Measurements from ENCODE around the gene LIG3. TPM values are rescaled to one million over a fixed set of nuclear protein-coding genes. Genes with fewer than 3 reads are reported as not detected.

Gene LIG3
- total and polyA plus RNA-seq, 9 donors = 10.9 to 63.2 (median 44.2) TPM

DNA sequence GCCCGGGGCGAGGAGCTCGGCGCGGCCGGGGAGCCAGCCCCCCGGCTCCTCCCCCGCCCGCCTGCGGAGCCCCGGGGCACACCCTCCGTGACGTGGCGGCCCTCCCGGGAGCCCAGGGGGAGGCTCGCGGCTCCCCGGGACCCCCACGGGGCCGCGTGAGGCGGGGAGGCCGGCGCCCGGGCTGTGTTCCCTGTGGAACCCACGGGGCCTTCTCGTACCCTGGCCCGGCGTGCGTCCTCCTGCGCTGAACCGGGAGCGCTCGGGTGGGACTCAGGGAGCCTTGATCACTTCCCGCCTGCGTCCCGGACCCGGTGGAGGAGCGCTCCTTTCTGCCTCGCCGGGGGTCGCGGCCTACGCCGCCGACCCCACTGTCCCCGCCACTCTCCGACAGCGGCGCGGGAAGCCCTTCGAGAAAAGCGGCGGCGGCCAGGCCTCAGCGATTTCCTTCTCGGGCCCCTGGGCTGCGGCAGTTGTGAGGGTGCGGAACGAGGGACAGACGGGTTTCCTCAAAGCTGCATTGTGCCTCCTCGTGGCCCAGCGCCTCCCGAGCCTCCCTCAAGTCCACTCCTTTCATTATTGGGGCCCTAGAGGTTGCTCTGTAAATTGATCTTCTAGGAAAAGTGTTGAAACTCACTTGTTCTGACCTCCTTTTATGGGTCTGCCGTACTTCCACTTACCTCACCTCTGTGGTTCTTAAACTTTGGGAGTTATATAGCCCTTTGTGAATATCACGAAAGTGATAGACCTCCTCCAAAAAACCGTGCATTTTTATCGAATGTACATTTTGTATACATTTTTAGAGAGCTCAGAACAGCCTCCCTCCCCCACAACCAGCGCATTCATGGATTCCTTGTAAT, 597 bp downstream of the LIG3 start:
- H3K4me3 ChIP-seq = peak overlapping the region; percentile 84
- DNase-seq = peak in 4 of 5 donors; percentile 51 to 86 (median 79)
- intact Hi-C loops (cut with DNase I) = loop anchor here in 1 of 4 donors (10.0 kb wide), 1 partner anchor 104 kb away; no protein-coding TSS in a partner anchor
- no peaks in the 10 kb centered on the region for H3K9me3 ChIP-seq
- no peaks in the 10 kb centered on the region for H3K36me3 ChIP-seq
- TF ChIP-seq, protein P1, sequence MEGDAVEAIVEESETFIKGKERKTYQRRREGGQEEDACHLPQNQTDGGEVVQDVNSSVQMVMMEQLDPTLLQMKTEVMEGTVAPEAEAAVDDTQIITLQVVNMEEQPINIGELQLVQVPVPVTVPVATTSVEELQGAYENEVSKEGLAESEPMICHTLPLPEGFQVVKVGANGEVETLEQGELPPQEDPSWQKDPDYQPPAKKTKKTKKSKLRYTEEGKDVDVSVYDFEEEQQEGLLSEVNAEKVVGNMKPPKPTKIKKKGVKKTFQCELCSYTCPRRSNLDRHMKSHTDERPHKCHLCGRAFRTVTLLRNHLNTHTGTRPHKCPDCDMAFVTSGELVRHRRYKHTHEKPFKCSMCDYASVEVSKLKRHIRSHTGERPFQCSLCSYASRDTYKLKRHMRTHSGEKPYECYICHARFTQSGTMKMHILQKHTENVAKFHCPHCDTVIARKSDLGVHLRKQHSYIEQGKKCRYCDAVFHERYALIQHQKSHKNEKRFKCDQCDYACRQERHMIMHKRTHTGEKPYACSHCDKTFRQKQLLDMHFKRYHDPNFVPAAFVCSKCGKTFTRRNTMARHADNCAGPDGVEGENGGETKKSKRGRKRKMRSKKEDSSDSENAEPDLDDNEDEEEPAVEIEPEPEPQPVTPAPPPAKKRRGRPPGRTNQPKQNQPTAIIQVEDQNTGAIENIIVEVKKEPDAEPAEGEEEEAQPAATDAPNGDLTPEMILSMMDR (IDR thresholded peaks at IDR 0.05) = peak; percentile 13 to 42 (median 18)
- TF ChIP-seq EP300 (IDR thresholded peaks at IDR 0.05) (no peak), POLR2A (IDR thresholded peaks at IDR 0.05) (no peak)
- H3K4me1 ChIP-seq (ENCODE audit: insufficient read depth) = peaks cover 8% of the 10 kb centered on the region
- WGBS, 3 donors = 0 to 1% (median 0%) methylated on average over 20 to 68 of the region's 69 CpGs
- H3K27me3 ChIP-seq = no peaks in the 10 kb centered on the region
- peak overlapping the region; percentile 99 to 100 for H3K27ac ChIP-seq

DNA sequence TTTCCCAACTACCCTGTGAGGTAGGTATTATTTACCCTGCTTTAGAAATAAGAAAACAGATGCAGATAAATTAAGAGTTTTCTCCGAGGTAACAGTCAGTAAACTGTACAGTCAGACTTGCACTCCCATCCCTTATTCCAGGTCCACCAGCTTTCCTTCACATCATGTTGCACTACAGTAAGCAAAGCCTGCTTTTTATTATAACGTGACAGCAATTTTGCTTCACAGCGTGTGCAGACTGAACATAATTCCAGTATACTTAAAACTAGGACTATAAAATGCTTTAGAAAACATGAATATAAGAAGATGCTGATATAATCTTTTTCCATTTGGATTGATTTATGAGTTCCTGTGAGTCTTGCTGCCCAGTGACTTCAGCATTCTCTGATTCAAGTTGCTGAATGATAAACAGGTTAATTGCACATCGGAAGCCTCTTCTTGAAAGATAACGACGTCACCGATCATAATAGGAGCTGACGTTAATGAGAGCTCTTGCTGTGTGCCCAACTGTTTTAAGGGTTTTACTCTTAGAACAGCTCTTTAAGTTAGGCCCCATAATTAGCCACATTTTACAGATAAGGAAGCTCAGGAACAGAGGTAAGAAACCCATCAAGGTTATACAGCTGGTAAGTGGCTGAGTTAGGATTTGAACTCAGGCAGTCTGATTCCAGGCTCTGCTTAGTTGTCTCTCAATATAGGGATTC, 1.4 kb downstream of the LIG3 start:
- peak overlapping the region; percentile 84 for H3K4me3 ChIP-seq
- H3K4me1 ChIP-seq (ENCODE audit: insufficient read depth) = peaks cover 8% of the 10 kb centered on the region
- TF ChIP-seq, protein P1 (IDR thresholded peaks at IDR 0.05) = no peak
- no peak for TF ChIP-seq EP300 (IDR thresholded peaks at IDR 0.05)
- TF ChIP-seq POLR2A (IDR thresholded peaks at IDR 0.05) = no peak
- peak overlapping the region in 1 of 2 donors; percentile 100 for H3K27ac ChIP-seq
- intact Hi-C loops (cut with DNase I) = loop anchor here in 1 of 4 donors (10.0 kb wide), 1 partner anchor 103 kb away; no protein-coding TSS in a partner anchor
- DNase-seq = no peak
- no peaks in the 10 kb centered on the region for H3K36me3 ChIP-seq
- H3K27me3 ChIP-seq = no peaks in the 10 kb centered on the region
- H3K9me3 ChIP-seq = no peaks in the 10 kb centered on the region
- 8 to 10% (median 9%) methylated on average over 8 of the region's 8 CpGs for WGBS, 3 donors

DNA sequence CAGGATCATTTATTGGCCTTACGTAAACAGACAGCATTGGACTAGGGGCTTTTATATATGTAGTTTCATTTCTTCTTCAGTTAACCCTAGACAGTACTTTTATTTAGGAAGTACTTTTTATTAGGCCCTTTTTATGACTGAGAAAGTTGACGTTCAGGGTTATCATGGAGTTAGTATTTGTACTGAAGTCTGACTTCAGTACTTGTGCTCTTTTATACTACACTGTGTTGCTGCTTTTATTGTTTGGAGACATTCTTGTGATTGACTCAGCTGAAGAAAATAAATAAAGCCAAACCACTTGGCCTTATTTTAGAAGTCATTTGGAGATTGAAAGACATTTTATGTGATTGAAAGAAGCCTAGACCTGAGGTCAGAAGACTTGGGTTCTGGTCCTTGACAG, 6.9 kb downstream of the LIG3 start:
- TF ChIP-seq EP300 (IDR thresholded peaks at IDR 0.05) (no peak), POLR2A (IDR thresholded peaks at IDR 0.05) (no peak)
- TF ChIP-seq, protein P1 (IDR thresholded peaks at IDR 0.05) = no peak
- no peak for DNase-seq
- H3K9me3 ChIP-seq = no peaks in the 10 kb centered on the region
- intact Hi-C loops (cut with DNase I) = loop anchor here in 1 of 4 donors (10.0 kb wide), 1 partner anchor 98 kb away; no protein-coding TSS in a partner anchor
- H3K27ac ChIP-seq = no peak overlapping the region
- 84 to 89% (median 87%) methylated on average over 2 of the region's 2 CpGs for WGBS, 3 donors
- H3K4me3 ChIP-seq = no peak overlapping the region
- peaks cover 2% of the 10 kb centered on the region for H3K4me1 ChIP-seq (ENCODE audit: insufficient read depth)
- H3K27me3 ChIP-seq = no peaks in the 10 kb centered on the region
- no peaks in the 10 kb centered on the region for H3K36me3 ChIP-seq

DNA sequence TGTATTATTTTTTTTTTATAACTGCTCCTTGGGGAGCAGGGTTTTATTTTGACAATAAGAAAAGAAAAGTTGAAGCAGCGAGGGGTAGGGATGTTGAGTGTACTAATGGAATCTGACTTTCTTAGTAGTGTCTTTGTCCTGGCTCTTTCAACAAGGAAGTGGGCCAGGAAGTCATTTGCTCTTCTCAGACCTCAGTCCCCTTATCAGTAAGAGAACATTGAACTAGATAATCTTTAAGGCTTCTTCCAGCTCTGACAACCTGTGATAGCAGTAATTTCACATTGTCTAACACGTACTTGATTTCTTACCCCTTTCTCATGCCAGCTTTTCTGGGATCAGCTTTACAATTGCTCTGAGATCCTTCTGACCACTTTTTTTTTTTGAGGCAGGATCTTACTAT, 8.3 kb downstream of the LIG3 start:
- DNase-seq = no peak
- H3K9me3 ChIP-seq = no peaks in the 10 kb centered on the region
- H3K36me3 ChIP-seq = no peaks in the 10 kb centered on the region
- H3K4me3 ChIP-seq = no peak overlapping the region
- TF ChIP-seq EP300 (IDR thresholded peaks at IDR 0.05) (no peak), POLR2A (IDR thresholded peaks at IDR 0.05) (no peak)
- TF ChIP-seq, protein P1 (IDR thresholded peaks at IDR 0.05) = no peak
- no peaks in the 10 kb centered on the region for H3K4me1 ChIP-seq (ENCODE audit: insufficient read depth)
- intact Hi-C loops (cut with DNase I) = loop anchor here in 1 of 4 donors (10.0 kb wide), 1 partner anchor 96 kb away; no protein-coding TSS in a partner anchor
- no peak overlapping the region for H3K27ac ChIP-seq
- 90 to 92% (median 90%) methylated on average over 2 of the region's 2 CpGs for WGBS, 3 donors
- no peaks in the 10 kb centered on the region for H3K27me3 ChIP-seq
